Neural cell (in vitro differentiated cells): Measurements from ENCODE around the gene GJA5.

Source experiments
- EP300 ChIP-seq: fragments of 450-650 bp; conservative IDR thresholded peaks from 2 replicates; pipeline ENCODE4 v1.6.1; 2014; ENCODE audit warnings: antibody characterized with exemption, mild to moderate bottlenecking, moderate library complexity; ENCODE audit not compliant: poor library complexity, severe bottlenecking
- EZH2 ChIP-seq: fragments of 200-600, 300-800 bp; shearing (Covaris generic), sonication (generic); IDR thresholded peaks from 2 replicates; pipeline ENCODE4 v1.6.1; 2014; ENCODE audit warnings: antibody characterized with exemption, low read length, borderline replicate concordance, mild to moderate bottlenecking; ENCODE audit not compliant: insufficient read depth, poor library complexity, severe bottlenecking
- RAD21 ChIP-seq: fragments of 450-650 bp; conservative IDR thresholded peaks from 2 replicates; pipeline ENCODE4 v1.6.1; 2014; ENCODE audit warnings: antibody characterized with exemption, mild to moderate bottlenecking, moderate library complexity
- SMC3 ChIP-seq: fragments of 450-650 bp; conservative IDR thresholded peaks from 2 replicates; pipeline ENCODE4 v1.6.1; 2014; ENCODE audit warnings: antibody characterized with exemption, mild to moderate bottlenecking, moderate library complexity; ENCODE audit not compliant: poor library complexity
- TF ChIP-seq, protein P1 (sequence below): fragments of 450-650 bp; IDR thresholded peaks from 2 replicates; pipeline ENCODE4 v1.5.1; 2014; ENCODE audit warnings: antibody characterized with exemption, mild to moderate bottlenecking, moderate library complexity; ENCODE audit not compliant: poor library complexity, severe bottlenecking
- TF ChIP-seq, protein P2 (sequence below): IDR thresholded peaks from 2 replicates; pipeline ENCODE4 v1.6.1; 2012; ENCODE audit warnings: borderline replicate concordance

DNA sequence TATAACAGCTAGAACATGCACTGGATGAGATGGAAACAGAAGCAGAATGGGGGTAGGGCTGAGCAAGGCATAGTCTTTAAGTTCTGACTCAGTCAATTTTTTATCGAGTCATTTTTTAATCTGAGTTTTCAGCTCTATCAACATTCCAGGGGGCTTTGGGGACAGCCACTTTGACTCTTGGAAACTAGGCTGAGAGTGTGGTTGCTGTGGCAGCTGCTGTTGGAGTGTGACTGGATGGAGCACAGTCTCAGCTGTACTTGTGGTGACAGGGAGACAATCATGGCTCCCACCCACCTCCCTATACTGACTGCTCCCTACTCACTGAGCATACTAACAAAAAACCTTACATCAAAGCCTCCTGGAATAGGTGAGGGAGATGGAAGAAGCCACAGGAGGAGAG, 25.0 kb downstream of the GJA5 start:
- TF ChIP-seq, protein P1, sequence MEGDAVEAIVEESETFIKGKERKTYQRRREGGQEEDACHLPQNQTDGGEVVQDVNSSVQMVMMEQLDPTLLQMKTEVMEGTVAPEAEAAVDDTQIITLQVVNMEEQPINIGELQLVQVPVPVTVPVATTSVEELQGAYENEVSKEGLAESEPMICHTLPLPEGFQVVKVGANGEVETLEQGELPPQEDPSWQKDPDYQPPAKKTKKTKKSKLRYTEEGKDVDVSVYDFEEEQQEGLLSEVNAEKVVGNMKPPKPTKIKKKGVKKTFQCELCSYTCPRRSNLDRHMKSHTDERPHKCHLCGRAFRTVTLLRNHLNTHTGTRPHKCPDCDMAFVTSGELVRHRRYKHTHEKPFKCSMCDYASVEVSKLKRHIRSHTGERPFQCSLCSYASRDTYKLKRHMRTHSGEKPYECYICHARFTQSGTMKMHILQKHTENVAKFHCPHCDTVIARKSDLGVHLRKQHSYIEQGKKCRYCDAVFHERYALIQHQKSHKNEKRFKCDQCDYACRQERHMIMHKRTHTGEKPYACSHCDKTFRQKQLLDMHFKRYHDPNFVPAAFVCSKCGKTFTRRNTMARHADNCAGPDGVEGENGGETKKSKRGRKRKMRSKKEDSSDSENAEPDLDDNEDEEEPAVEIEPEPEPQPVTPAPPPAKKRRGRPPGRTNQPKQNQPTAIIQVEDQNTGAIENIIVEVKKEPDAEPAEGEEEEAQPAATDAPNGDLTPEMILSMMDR = no peak
- TF ChIP-seq EZH2 (no peak), RAD21 (no peak), EP300 (no peak), SMC3 (no peak)
- TF ChIP-seq, protein P2, sequence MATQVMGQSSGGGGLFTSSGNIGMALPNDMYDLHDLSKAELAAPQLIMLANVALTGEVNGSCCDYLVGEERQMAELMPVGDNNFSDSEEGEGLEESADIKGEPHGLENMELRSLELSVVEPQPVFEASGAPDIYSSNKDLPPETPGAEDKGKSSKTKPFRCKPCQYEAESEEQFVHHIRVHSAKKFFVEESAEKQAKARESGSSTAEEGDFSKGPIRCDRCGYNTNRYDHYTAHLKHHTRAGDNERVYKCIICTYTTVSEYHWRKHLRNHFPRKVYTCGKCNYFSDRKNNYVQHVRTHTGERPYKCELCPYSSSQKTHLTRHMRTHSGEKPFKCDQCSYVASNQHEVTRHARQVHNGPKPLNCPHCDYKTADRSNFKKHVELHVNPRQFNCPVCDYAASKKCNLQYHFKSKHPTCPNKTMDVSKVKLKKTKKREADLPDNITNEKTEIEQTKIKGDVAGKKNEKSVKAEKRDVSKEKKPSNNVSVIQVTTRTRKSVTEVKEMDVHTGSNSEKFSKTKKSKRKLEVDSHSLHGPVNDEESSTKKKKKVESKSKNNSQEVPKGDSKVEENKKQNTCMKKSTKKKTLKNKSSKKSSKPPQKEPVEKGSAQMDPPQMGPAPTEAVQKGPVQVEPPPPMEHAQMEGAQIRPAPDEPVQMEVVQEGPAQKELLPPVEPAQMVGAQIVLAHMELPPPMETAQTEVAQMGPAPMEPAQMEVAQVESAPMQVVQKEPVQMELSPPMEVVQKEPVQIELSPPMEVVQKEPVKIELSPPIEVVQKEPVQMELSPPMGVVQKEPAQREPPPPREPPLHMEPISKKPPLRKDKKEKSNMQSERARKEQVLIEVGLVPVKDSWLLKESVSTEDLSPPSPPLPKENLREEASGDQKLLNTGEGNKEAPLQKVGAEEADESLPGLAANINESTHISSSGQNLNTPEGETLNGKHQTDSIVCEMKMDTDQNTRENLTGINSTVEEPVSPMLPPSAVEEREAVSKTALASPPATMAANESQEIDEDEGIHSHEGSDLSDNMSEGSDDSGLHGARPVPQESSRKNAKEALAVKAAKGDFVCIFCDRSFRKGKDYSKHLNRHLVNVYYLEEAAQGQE = no peak
